Activated CD4-positive, CD25-positive, alpha-beta regulatory T cell (primary cell): ENCODE results near the gene FTO.

ENCODE experiments used
- DNase-seq, 4 experiments: peaks; one replicate each; lab custom pipeline; 2025; lab: John Stamatoyannopoulos, UW

FTO gene

GRCh38 chr16:54007504-54007903 is 303.5 kb downstream of the FTO start:
- DNase-seq = no peak

GRCh38 chr16:54009464-54010176 is 305.7 kb downstream of the FTO start:
- DNase-seq = no peak

GRCh38 chr16:54015147-54015546 is 311.2 kb downstream of the FTO start:
- DNase-seq = no peak

GRCh38 chr16:54022362-54022761 is 318.4 kb downstream of the FTO start:
- no peak for DNase-seq

- DNase-seq = no peak
Measured at GRCh38 chr16:54026456-54026855, 322.5 kb downstream of the FTO start.

GRCh38 chr16:54027062-54027461 is 323.1 kb downstream of the FTO start:
- DNase-seq = no peak

- no peak for DNase-seq
Measured at GRCh38 chr16:54027558-54027957, 323.6 kb downstream of the FTO start.

- no peak for DNase-seq
Measured at GRCh38 chr16:54027995-54028394, 324.0 kb downstream of the FTO start.

GRCh38 chr16:54030451-54030850 is 326.5 kb downstream of the FTO start:
- DNase-seq = no peak

GRCh38 chr16:54031107-54031760 is 327.3 kb downstream of the FTO start:
- no peak for DNase-seq

GRCh38 chr16:54033747-54034146 is 329.8 kb downstream of the FTO start:
- no peak for DNase-seq

GRCh38 chr16:54034684-54035083 is 330.7 kb downstream of the FTO start:
- DNase-seq = no peak

- no peak for DNase-seq
Measured at GRCh38 chr16:54040480-54040879, 336.5 kb downstream of the FTO start.

- DNase-seq = no peak
Measured at GRCh38 chr16:54040975-54041374, 337.0 kb downstream of the FTO start.

- no peak for DNase-seq
Measured at GRCh38 chr16:54048586-54049495, 344.9 kb downstream of the FTO start.

GRCh38 chr16:54049591-54050458 is 345.9 kb downstream of the FTO start:
- no peak for DNase-seq

- DNase-seq = no peak
Measured at GRCh38 chr16:54050459-54051210, 346.7 kb downstream of the FTO start.

- DNase-seq = no peak
Measured at GRCh38 chr16:54051821-54052220, 347.9 kb downstream of the FTO start.

GRCh38 chr16:54052271-54052670 is 348.3 kb downstream of the FTO start:
- no peak for DNase-seq

- DNase-seq = no peak
Measured at GRCh38 chr16:54053891-54054820, 350.2 kb downstream of the FTO start.
